GM23338 (cell line): ENCODE measurements around the gene CHRNA4. TPM values are rescaled to one million over a fixed set of nuclear protein-coding genes. Genes with fewer than 3 reads are reported as not detected.

Experiments used
- ATAC-seq: fragments of 200-7000 bp; cut with Tn5 transposase; 3 replicates; pipeline ENCODE4 v1.9.1; 2020
- DNase-seq: peaks from one replicate; pipeline ENCODE4 v3.0.0-alpha.2; 2015; ENCODE audit warnings: low spot score
- H2AFZ ChIP-seq: fragments of 200-600 bp; sonication (generic); 2 replicates; pipeline ENCODE4 v1.8.0; 2016; ENCODE audit warnings: antibody characterized with exemption, mild to moderate bottlenecking, moderate library complexity
- H3F3A ChIP-seq: fragments of 200-600 bp; sonication (generic); replicated peaks from 2 replicates; pipeline ENCODE4 v1.8.0; 2017; ENCODE audit warnings: antibody characterized with exemption, mixed run types, low read depth
- H3K27ac ChIP-seq: fragments of 200-600 bp; sonication (generic); 2 replicates; pipeline ENCODE4 v1.6.1; 2016; ENCODE audit warnings: low read depth
- H3K27me3 ChIP-seq: fragments of 200-600 bp; sonication (generic); 2 replicates; pipeline ENCODE4 v1.8.0; 2016; ENCODE audit warnings: mild to moderate bottlenecking, mixed run types, moderate library complexity; ENCODE audit not compliant: insufficient read depth
- H3K36me3 ChIP-seq: fragments of 200-600 bp; sonication (generic); 2 replicates; pipeline ENCODE4 v1.8.0; 2016; ENCODE audit warnings: mild to moderate bottlenecking; ENCODE audit not compliant: insufficient read depth
- H3K4me1 ChIP-seq: fragments of 200-600 bp; sonication (generic); 2 replicates; pipeline ENCODE4 v1.8.0; 2016; ENCODE audit warnings: mild to moderate bottlenecking, moderate library complexity; ENCODE audit not compliant: insufficient read depth
- H3K4me2 ChIP-seq: fragments of 200-600 bp; sonication (generic); 2 replicates; pipeline ENCODE4 v1.7.1; 2017; ENCODE audit warnings: mixed run types
- H3K4me3 ChIP-seq: fragments of 200-600 bp; sonication (generic); 2 replicates; pipeline ENCODE4 v1.6.1; 2016; ENCODE audit warnings: mixed run types
- H3K79me2 ChIP-seq: fragments of 200-600 bp; sonication (generic); replicated peaks from 2 replicates; pipeline ENCODE4 v1.8.0; 2017; ENCODE audit warnings: mild to moderate bottlenecking; ENCODE audit not compliant: insufficient read depth
- H3K9me2 ChIP-seq: fragments of 200-600 bp; sonication (generic); 2 replicates; pipeline ENCODE4 v1.8.0; 2017; ENCODE audit not compliant: insufficient read depth
- H4K20me1 ChIP-seq: fragments of 200-600 bp; sonication (generic); replicated peaks from 2 replicates; pipeline ENCODE4 v1.8.0; 2017; ENCODE audit warnings: mild to moderate bottlenecking; ENCODE audit not compliant: insufficient read depth
- H3K27ac Mint-ChIP-seq: 2 replicates; pipeline ENCODE4 v1.8.0; 2020; ENCODE audit warnings: inconsistent platforms, mild to moderate bottlenecking, moderate library complexity, mixed read lengths
- H3K27me3 Mint-ChIP-seq: 3 replicates; pipeline ENCODE4 v1.8.0; 2022; ENCODE audit warnings: low read depth, mild to moderate bottlenecking, moderate library complexity, mixed read lengths, inconsistent platforms; ENCODE audit not compliant: insufficient read depth, poor library complexity
- H3K36me3 Mint-ChIP-seq: 3 replicates; pipeline ENCODE4 v1.8.0; 2021; ENCODE audit warnings: low read depth, mild to moderate bottlenecking, inconsistent platforms, moderate library complexity, mixed read lengths
- H3K4me1 Mint-ChIP-seq: 3 replicates; pipeline ENCODE4 v1.8.0; 2020; ENCODE audit warnings: mild to moderate bottlenecking, inconsistent platforms, mixed read lengths
- H3K4me3 Mint-ChIP-seq: 3 replicates; pipeline ENCODE4 v1.8.0; 2021; ENCODE audit warnings: moderate library complexity, mild to moderate bottlenecking, inconsistent platforms, mixed read lengths
- H3K9me3 Mint-ChIP-seq: 3 replicates; pipeline ENCODE4 v1.8.0; 2020; ENCODE audit warnings: moderate library complexity, mild to moderate bottlenecking, inconsistent platforms, mixed read lengths
- CREB1 ChIP-seq: fragments of 250-450 bp; sonication (Bioruptor Pico); IDR thresholded peaks from 2 replicates; pipeline ENCODE4 v1.5.0; 2020; ENCODE audit warnings: low read depth, mild to moderate bottlenecking, moderate library complexity
- EZH2 ChIP-seq: fragments of 200-600 bp; sonication (generic); IDR thresholded peaks from one replicate; pipeline ENCODE4 v1.8.0; 2017; ENCODE audit warnings: antibody characterized with exemption, mild to moderate bottlenecking, low read depth; ENCODE audit not compliant: unreplicated experiment
- EZH2phosphoT487 ChIP-seq: fragments of 200-600 bp; sonication (generic); IDR thresholded peaks from one replicate; pipeline ENCODE4 v1.8.1; 2018; ENCODE audit warnings: antibody characterized with exemption; ENCODE audit not compliant: unreplicated experiment
- JUNB ChIP-seq: IDR thresholded peaks from one replicate; pipeline ENCODE4 v1.6.1; 2016; ENCODE audit warnings: antibody characterized with exemption; ENCODE audit not compliant: unreplicated experiment
- NANOG ChIP-seq: IDR thresholded peaks from 2 replicates; pipeline ENCODE4 v1.6.1; 2016; ENCODE audit warnings: antibody characterized with exemption, borderline replicate concordance
- POLR2AphosphoS5 ChIP-seq: IDR thresholded peaks from 2 replicates; pipeline ENCODE4 v1.6.1; 2016; ENCODE audit warnings: antibody characterized with exemption, low read depth
- STAT1 ChIP-seq: IDR thresholded peaks from one replicate; pipeline ENCODE4 v1.6.1; 2016; ENCODE audit warnings: antibody characterized with exemption; ENCODE audit not compliant: unreplicated experiment
- ZNF114 ChIP-seq: fragments of 250-450 bp; sonication (Bioruptor Pico); IDR thresholded peaks from 2 replicates; pipeline ENCODE4 v1.5.0; 2020; ENCODE audit warnings: mild to moderate bottlenecking, moderate library complexity
- ZNF331 ChIP-seq: fragments of 250-450 bp; sonication (Bioruptor Pico); IDR thresholded peaks from 2 replicates; pipeline ENCODE4 v1.5.0; 2020; ENCODE audit warnings: low read depth, mild to moderate bottlenecking, moderate library complexity
- polyA plus RNA-seq: library from polyadenylated mRNA; unstranded; fragments of >200 nt; fragmentation: Nextera tagmentation; extraction: Ambion mirVana; gene quantifications from 2 replicates; pipeline ENCODE4 v1.2.1, GENCODE V29; 2016
- total RNA-seq: library from RNA; depleted of rRNA; stranded (reverse); fragments of >200 nt; shearing (Covaris generic); gene quantifications from 2 replicates; pipeline ENCODE4 v1.2.3, GENCODE V29; 2014
- TF ChIP-seq, protein P1 (sequence below): IDR thresholded peaks from one replicate; pipeline ENCODE4 v1.6.1; 2018; ENCODE audit warnings: antibody characterized with exemption; ENCODE audit not compliant: unreplicated experiment
- TF ChIP-seq, protein P2 (sequence below), 2 experiments: fragments of 200-600 bp in 1 of 2; sonication (generic) in 1 of 2; conservative IDR thresholded peaks; 2 replicates each; pipeline versions ENCODE4 v1.5.1 to v1.6.1; 2016 to 2017; ENCODE audit warnings: antibody characterized with exemption in 2 of 2, low read depth in 2 of 2, mild to moderate bottlenecking in 2 of 2, moderate library complexity in 1 of 2
- TF ChIP-seq, protein P3 (sequence below): IDR thresholded peaks from 2 replicates; pipeline ENCODE4 v1.6.1; 2016; ENCODE audit warnings: antibody characterized with exemption
- TF ChIP-seq, protein P4 (sequence below): fragments of 250-450 bp; sonication (Bioruptor Pico); IDR thresholded peaks from 2 replicates; pipeline ENCODE4 v1.5.0; 2020; ENCODE audit warnings: mild to moderate bottlenecking, moderate library complexity

The CHRNA4 gene
- total and polyA plus RNA-seq, 2 experiments from 2014 or later = 2.7 to 3.9 TPM

DNA sequence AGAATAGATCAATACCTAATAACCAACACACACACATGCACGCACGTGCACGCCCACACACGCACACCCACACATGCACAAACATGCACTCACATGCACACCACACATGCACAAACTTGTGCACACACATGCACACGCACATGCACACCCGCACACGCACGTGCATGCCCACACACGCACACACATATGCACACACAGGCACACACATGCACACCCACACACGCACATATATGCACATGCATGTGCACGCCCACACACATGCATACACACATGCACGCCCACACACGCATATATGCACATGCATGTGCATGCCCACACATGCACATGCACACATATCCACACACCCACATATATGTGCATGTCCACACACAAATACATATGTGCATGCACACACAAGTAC lies 26.2 kb upstream of the CHRNA4 start:
- peaks cover 39% of the 10 kb centered on the region for H3K36me3 Mint-ChIP-seq
- Histone ChIP-seq H2AFZ (no peak overlapping the region), H3K9me2 (peaks cover 4% of the 10 kb centered on the region; the same call in 1 of the 2 replicates), H3K27ac (no peak overlapping the region), H3K4me1 (no peaks in the 10 kb centered on the region), H3K79me2 (no peaks in the 10 kb centered on the region), H3K36me3 (no peaks in the 10 kb centered on the region; the same call in 1 of the 2 replicates), H3K27me3 (no peaks in the 10 kb centered on the region), H3K4me3 (no peak overlapping the region), H3F3A (peaks cover 14% of the 10 kb centered on the region), H3K4me2 (no peak overlapping the region), H4K20me1 (no peaks in the 10 kb centered on the region)
- TF ChIP-seq, protein P1, sequence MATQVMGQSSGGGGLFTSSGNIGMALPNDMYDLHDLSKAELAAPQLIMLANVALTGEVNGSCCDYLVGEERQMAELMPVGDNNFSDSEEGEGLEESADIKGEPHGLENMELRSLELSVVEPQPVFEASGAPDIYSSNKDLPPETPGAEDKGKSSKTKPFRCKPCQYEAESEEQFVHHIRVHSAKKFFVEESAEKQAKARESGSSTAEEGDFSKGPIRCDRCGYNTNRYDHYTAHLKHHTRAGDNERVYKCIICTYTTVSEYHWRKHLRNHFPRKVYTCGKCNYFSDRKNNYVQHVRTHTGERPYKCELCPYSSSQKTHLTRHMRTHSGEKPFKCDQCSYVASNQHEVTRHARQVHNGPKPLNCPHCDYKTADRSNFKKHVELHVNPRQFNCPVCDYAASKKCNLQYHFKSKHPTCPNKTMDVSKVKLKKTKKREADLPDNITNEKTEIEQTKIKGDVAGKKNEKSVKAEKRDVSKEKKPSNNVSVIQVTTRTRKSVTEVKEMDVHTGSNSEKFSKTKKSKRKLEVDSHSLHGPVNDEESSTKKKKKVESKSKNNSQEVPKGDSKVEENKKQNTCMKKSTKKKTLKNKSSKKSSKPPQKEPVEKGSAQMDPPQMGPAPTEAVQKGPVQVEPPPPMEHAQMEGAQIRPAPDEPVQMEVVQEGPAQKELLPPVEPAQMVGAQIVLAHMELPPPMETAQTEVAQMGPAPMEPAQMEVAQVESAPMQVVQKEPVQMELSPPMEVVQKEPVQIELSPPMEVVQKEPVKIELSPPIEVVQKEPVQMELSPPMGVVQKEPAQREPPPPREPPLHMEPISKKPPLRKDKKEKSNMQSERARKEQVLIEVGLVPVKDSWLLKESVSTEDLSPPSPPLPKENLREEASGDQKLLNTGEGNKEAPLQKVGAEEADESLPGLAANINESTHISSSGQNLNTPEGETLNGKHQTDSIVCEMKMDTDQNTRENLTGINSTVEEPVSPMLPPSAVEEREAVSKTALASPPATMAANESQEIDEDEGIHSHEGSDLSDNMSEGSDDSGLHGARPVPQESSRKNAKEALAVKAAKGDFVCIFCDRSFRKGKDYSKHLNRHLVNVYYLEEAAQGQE = no peak
- TF ChIP-seq, protein P2, sequence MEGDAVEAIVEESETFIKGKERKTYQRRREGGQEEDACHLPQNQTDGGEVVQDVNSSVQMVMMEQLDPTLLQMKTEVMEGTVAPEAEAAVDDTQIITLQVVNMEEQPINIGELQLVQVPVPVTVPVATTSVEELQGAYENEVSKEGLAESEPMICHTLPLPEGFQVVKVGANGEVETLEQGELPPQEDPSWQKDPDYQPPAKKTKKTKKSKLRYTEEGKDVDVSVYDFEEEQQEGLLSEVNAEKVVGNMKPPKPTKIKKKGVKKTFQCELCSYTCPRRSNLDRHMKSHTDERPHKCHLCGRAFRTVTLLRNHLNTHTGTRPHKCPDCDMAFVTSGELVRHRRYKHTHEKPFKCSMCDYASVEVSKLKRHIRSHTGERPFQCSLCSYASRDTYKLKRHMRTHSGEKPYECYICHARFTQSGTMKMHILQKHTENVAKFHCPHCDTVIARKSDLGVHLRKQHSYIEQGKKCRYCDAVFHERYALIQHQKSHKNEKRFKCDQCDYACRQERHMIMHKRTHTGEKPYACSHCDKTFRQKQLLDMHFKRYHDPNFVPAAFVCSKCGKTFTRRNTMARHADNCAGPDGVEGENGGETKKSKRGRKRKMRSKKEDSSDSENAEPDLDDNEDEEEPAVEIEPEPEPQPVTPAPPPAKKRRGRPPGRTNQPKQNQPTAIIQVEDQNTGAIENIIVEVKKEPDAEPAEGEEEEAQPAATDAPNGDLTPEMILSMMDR (conservative IDR thresholded peaks at IDR 0.05; ENCODE audit: low read depth in 2 of 2) = no peak
- TF ChIP-seq, protein P3, sequence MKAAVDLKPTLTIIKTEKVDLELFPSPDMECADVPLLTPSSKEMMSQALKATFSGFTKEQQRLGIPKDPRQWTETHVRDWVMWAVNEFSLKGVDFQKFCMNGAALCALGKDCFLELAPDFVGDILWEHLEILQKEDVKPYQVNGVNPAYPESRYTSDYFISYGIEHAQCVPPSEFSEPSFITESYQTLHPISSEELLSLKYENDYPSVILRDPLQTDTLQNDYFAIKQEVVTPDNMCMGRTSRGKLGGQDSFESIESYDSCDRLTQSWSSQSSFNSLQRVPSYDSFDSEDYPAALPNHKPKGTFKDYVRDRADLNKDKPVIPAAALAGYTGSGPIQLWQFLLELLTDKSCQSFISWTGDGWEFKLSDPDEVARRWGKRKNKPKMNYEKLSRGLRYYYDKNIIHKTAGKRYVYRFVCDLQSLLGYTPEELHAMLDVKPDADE = no peak
- TF ChIP-seq EZH2phosphoT487 (no peak), JUNB (no peak), NANOG (no peak), POLR2AphosphoS5 (no peak), ZNF114 (no peak), STAT1 (no peak), CREB1 (CRISPR knock-in tag) (no peak), ZNF331 (CRISPR knock-in tag) (no peak), EZH2 (no peak)
- TF ChIP-seq, protein P4, sequence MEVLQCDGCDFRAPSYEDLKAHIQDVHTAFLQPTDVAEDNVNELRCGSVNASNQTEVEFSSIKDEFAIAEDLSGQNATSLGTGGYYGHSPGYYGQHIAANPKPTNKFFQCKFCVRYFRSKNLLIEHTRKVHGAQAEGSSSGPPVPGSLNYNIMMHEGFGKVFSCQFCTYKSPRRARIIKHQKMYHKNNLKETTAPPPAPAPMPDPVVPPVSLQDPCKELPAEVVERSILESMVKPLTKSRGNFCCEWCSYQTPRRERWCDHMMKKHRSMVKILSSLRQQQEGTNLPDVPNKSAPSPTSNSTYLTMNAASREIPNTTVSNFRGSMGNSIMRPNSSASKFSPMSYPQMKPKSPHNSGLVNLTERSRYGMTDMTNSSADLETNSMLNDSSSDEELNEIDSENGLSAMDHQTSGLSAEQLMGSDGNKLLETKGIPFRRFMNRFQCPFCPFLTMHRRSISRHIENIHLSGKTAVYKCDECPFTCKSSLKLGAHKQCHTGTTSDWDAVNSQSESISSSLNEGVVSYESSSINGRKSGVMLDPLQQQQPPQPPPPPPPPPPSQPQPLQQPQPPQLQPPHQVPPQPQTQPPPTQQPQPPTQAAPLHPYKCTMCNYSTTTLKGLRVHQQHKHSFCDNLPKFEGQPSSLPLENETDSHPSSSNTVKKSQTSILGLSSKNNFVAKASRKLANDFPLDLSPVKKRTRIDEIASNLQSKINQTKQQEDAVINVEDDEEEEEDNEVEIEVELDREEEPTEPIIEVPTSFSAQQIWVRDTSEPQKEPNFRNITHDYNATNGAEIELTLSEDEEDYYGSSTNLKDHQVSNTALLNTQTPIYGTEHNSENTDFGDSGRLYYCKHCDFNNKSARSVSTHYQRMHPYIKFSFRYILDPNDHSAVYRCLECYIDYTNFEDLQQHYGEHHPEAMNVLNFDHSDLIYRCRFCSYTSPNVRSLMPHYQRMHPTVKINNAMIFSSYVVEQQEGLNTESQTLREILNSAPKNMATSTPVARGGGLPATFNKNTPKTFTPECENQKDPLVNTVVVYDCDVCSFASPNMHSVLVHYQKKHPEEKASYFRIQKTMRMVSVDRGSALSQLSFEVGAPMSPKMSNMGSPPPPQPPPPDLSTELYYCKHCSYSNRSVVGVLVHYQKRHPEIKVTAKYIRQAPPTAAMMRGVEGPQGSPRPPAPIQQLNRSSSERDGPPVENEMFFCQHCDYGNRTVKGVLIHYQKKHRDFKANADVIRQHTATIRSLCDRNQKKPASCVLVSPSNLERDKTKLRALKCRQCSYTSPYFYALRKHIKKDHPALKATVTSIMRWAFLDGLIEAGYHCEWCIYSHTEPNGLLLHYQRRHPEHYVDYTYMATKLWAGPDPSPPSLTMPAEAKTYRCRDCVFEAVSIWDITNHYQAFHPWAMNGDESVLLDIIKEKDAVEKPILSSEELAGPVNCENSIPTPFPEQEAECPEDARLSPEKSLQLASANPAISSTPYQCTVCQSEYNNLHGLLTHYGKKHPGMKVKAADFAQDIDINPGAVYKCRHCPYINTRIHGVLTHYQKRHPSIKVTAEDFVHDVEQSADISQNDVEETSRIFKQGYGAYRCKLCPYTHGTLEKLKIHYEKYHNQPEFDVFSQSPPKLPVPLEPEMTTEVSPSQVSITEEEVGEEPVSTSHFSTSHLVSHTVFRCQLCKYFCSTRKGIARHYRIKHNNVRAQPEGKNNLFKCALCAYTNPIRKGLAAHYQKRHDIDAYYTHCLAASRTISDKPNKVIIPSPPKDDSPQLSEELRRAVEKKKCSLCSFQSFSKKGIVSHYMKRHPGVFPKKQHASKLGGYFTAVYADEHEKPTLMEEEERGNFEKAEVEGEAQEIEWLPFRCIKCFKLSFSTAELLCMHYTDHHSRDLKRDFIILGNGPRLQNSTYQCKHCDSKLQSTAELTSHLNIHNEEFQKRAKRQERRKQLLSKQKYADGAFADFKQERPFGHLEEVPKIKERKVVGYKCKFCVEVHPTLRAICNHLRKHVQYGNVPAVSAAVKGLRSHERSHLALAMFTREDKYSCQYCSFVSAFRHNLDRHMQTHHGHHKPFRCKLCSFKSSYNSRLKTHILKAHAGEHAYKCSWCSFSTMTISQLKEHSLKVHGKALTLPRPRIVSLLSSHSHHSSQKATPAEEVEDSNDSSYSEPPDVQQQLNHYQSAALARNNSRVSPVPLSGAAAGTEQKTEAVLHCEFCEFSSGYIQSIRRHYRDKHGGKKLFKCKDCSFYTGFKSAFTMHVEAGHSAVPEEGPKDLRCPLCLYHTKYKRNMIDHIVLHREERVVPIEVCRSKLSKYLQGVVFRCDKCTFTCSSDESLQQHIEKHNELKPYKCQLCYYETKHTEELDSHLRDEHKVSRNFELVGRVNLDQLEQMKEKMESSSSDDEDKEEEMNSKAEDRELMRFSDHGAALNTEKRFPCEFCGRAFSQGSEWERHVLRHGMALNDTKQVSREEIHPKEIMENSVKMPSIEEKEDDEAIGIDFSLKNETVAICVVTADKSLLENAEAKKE (CRISPR knock-in tag) = no peak
- DNase-seq = no peak
- peaks cover 72% of the 10 kb centered on the region for H3K9me3 Mint-ChIP-seq
- no peak overlapping the region for H3K27ac Mint-ChIP-seq
- H3K4me1 Mint-ChIP-seq = peaks cover 7% of the 10 kb centered on the region
- peaks cover 23% of the 10 kb centered on the region for H3K27me3 Mint-ChIP-seq
- no peak for ATAC-seq
- H3K4me3 Mint-ChIP-seq = no peak overlapping the region
